HepG2 (cell line): Measurements from ENCODE around the gene GRIK2. TPM values are rescaled to one million over a fixed set of nuclear protein-coding genes. Genes with fewer than 3 reads are reported as not detected.
A peak's percentile ranks its signal among the peaks of the same experiment; 100 is the strongest.

Source experiments
- BHLHE40 ChIP-seq: IDR thresholded peaks from 2 replicates; pipeline ENCODE4 v1.6.1; 2011; ENCODE audit warnings: low read length, improper control_type of control experiment
- DR1 ChIP-seq: sonication (generic); formaldehyde crosslinking; IDR thresholded peaks from 2 replicates; pipeline ENCODE4 v1.8.0; 2021; ENCODE audit warnings: mild to moderate bottlenecking, missing genetic modification reagents, inconsistent platforms
- EEA1 ChIP-seq: sonication (generic); formaldehyde crosslinking; IDR thresholded peaks from 2 replicates; pipeline ENCODE4 v1.5.1; 2020; ENCODE audit warnings: mild to moderate bottlenecking, missing genetic modification reagents, borderline replicate concordance
- ERF ChIP-seq: IDR thresholded peaks from 2 replicates; pipeline ENCODE4 v1.6.1; 2018; ENCODE audit warnings: missing biosample characterization, missing genetic modification reagents
- GATAD2A ChIP-seq: IDR thresholded peaks from 2 replicates; pipeline ENCODE4 v1.6.1; 2016
- KAT2B ChIP-seq: fragments of 150-350 bp; IDR thresholded peaks from 2 replicates; pipeline ENCODE4 v1.6.1; 2014; ENCODE audit warnings: low read depth, low read length, borderline replicate concordance
- MED8 ChIP-seq: sonication (generic); formaldehyde crosslinking; IDR thresholded peaks from 2 replicates; pipeline ENCODE4 v1.8.1; 2023; ENCODE audit warnings: mild to moderate bottlenecking, missing genetic modification reagents; ENCODE audit not compliant: insufficient replicate concordance
- MIER2 ChIP-seq: IDR thresholded peaks from 2 replicates; pipeline ENCODE4 v1.6.1; 2016; ENCODE audit warnings: missing biosample characterization, missing genetic modification reagents
- MIXL1 ChIP-seq: IDR thresholded peaks from 2 replicates; pipeline ENCODE4 v1.6.1; 2016
- PAWR ChIP-seq: sonication (generic); formaldehyde crosslinking; IDR thresholded peaks from 2 replicates; pipeline ENCODE4 v1.4.0; 2020; ENCODE audit warnings: missing genetic modification reagents, mild to moderate bottlenecking, borderline replicate concordance
- RARA ChIP-seq: IDR thresholded peaks from 2 replicates; pipeline ENCODE4 v1.6.1; 2016; ENCODE audit warnings: missing genetic modification reagents, missing compliant biosample characterization
- TEAD2 ChIP-seq: sonication (generic); formaldehyde crosslinking; IDR thresholded peaks from 2 replicates; pipeline ENCODE4 v1.9.0; 2021; ENCODE audit warnings: missing genetic modification reagents
- ZBTB21 ChIP-seq: sonication (generic); formaldehyde crosslinking; IDR thresholded peaks from 2 replicates; pipeline ENCODE4 v1.4.0; 2020; ENCODE audit warnings: missing genetic modification reagents
- ZNF205 ChIP-seq: IDR thresholded peaks from 2 replicates; pipeline ENCODE4 v1.6.1; 2018; ENCODE audit warnings: missing biosample characterization, missing genetic modification reagents
- ZNF3 ChIP-seq: IDR thresholded peaks from 2 replicates; pipeline ENCODE4 v1.7.0; 2017; ENCODE audit warnings: inconsistent platforms
- ZNF552 ChIP-seq: sonication (generic); formaldehyde crosslinking; IDR thresholded peaks from 2 replicates; pipeline ENCODE4 v1.9.0; 2022; ENCODE audit warnings: missing genetic modification reagents, mild to moderate bottlenecking, borderline replicate concordance
- ZNF816 ChIP-seq: sonication (generic); formaldehyde crosslinking; IDR thresholded peaks from 2 replicates; pipeline ENCODE4 v1.8.0; 2022; ENCODE audit warnings: missing genetic modification reagents, mild to moderate bottlenecking, borderline replicate concordance
- ZSCAN9 ChIP-seq: IDR thresholded peaks from 2 replicates; pipeline ENCODE4 v1.6.1; 2016; ENCODE audit warnings: borderline replicate concordance
- polyA plus RNA-seq, 8 experiments: library from polyadenylated mRNA; depleted of rRNA in 3 of 8; stranded (reverse) in 7 of 8; unstranded in 1 of 8; fragments of >200 nt; fragmentation: Illumina TruSeq in 4 of 8; extraction: Trizol in 4 of 8; gene quantifications; 2 replicates each; pipeline versions ENCODE4 v1.2.1 to v1.2.3, GENCODE V29; 2011 to 2016; ENCODE audit warnings: low read depth in 4 of 8, missing spikeins in 1 of 8, mixed read lengths in 1 of 8; ENCODE audit not compliant: insufficient read depth in 1 of 8
- total RNA-seq, 5 experiments: library from RNA; depleted of rRNA; stranded (reverse); fragments of >200 nt; fragmentation: Illumina TruSeq; extraction: Trizol; gene quantifications; 2 replicates each; pipeline ENCODE4 v1.2.3, GENCODE V29; 2016; ENCODE audit warnings: low read depth in 1 of 5
- TF ChIP-seq, protein P1 (sequence below): sonication (generic); formaldehyde crosslinking; IDR thresholded peaks from 2 replicates; pipeline ENCODE4 v1.8.0; 2022; ENCODE audit warnings: missing genetic modification reagents, low read depth, mild to moderate bottlenecking, borderline replicate concordance
- TF ChIP-seq, protein P2 (sequence below): conservative IDR thresholded peaks from 2 replicates; pipeline ENCODE4 v1.6.1; 2018; ENCODE audit warnings: missing genetic modification reagents
- TF ChIP-seq, protein P3 (sequence below): IDR thresholded peaks from 2 replicates; pipeline ENCODE4 v1.6.1; 2016; ENCODE audit warnings: missing biosample characterization, missing genetic modification reagents, low read depth
- TF ChIP-seq, protein P4 (sequence below): fragments of 450-650 bp; IDR thresholded peaks from 2 replicates; pipeline ENCODE4 v1.6.1; 2017; ENCODE audit warnings: mild to moderate bottlenecking
- TF ChIP-seq, protein P5 (sequence below): sonication (generic); formaldehyde crosslinking; IDR thresholded peaks from 2 replicates; pipeline ENCODE4 v1.5.1; 2020; ENCODE audit warnings: missing genetic modification reagents, mild to moderate bottlenecking, borderline replicate concordance

Gene GRIK2
- total and polyA plus RNA-seq, 2 of the 13 experiments (the other 11 are each of a cell fraction or from before 2014, with no cell fraction given) = not detected

DNA sequence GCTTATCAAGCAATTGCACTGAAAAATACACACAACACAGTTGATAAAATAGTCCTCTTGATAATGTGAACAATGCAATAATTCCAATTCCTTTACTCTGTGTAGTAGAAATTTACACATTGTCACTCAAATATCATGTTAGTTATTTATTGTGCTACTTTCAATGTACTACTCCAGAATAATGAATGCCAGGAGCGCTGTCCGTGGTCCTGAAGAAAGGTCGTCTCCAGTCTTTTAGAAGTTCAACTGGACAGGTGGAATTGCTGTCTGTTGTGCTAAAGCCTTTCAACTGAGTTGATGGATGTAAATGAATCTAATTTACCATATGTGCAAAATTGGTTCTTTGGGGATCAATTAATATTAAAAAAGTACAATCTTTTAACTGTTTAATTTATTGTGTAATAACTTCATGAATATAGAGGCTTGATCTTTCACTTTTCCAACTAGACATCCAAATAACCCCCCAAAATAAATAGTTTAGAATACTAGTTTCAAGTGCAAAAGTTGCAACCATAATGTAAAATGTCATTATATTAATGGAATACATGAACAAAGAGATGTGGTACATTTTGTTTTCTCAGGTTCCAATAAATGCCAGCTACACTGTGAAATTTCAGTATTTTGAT lies 3.2 kb downstream of the GRIK2 start (continued):
- no peak for TF ChIP-seq KAT2B
- no peak for TF ChIP-seq ZNF205 (CRISPR knock-in tag)
- TF ChIP-seq PAWR = no peak
- 0 out of 2 replicates have a peak, but pooled peaks have one; percentile 29 for TF ChIP-seq ZNF3 (CRISPR knock-in tag)
- TF ChIP-seq, protein P1, sequence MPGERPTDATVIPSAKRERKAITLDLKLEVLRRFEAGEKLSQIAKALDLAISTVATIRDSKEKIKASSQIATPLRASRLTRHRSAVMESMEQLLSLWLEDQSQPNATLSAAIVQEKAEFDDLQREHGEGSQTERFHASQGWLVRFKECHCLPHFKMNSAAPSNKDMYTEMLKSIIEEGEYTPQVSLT (CRISPR knock-in tag) = no peak
- TF ChIP-seq ZNF552 (CRISPR knock-in tag) = no peak
- peak; percentile 66; the same call in 1 of the 2 replicates for TF ChIP-seq ERF (CRISPR knock-in tag)
- no peak for TF ChIP-seq EEA1 (CRISPR knock-in tag)
- peak; percentile 92 for TF ChIP-seq ZSCAN9 (CRISPR knock-in tag)
- TF ChIP-seq BHLHE40 = no peak
- TF ChIP-seq ZNF816 (CRISPR knock-in tag) = no peak
- TF ChIP-seq, protein P2, sequence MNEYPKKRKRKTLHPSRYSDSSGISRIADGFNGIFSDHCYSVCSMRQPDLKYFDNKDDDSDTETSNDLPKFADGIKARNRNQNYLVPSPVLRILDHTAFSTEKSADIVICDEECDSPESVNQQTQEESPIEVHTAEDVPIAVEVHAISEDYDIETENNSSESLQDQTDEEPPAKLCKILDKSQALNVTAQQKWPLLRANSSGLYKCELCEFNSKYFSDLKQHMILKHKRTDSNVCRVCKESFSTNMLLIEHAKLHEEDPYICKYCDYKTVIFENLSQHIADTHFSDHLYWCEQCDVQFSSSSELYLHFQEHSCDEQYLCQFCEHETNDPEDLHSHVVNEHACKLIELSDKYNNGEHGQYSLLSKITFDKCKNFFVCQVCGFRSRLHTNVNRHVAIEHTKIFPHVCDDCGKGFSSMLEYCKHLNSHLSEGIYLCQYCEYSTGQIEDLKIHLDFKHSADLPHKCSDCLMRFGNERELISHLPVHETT (CRISPR knock-in tag) = 0 out of 2 replicates have a peak, but pooled peaks have one; percentile 49
- TF ChIP-seq TEAD2 (CRISPR knock-in tag) = no peak
- TF ChIP-seq ZBTB21 (CRISPR knock-in tag) = no peak
- TF ChIP-seq RARA (CRISPR knock-in tag) = peak; percentile 43
- TF ChIP-seq GATAD2A (CRISPR knock-in tag) = peak; percentile 13; the same call in 1 of the 2 replicates
- TF ChIP-seq, protein P3, sequence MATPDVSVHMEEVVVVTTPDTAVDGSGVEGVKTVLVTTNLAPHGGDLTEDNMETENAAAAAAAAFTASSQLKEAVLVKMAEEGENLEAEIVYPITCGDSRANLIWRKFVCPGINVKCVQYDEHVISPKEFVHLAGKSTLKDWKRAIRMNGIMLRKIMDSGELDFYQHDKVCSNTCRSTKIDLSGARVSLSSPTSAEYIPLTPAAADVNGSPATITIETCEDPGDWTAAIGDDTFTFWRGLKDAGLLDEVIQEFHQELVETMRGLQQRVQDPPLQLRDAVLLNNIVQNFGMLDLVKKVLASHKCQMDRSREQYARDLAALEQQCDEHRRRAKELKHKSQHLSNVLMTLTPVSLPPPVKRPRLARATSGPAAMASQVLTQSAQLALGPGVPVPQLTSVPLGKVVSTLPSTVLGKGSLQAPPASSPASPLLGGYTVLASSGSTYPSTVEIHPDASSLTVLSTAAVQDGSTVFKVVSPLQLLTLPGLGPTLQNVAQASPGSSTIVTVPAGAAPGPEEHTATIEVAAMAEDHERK = no peak
- TF ChIP-seq, protein P4, sequence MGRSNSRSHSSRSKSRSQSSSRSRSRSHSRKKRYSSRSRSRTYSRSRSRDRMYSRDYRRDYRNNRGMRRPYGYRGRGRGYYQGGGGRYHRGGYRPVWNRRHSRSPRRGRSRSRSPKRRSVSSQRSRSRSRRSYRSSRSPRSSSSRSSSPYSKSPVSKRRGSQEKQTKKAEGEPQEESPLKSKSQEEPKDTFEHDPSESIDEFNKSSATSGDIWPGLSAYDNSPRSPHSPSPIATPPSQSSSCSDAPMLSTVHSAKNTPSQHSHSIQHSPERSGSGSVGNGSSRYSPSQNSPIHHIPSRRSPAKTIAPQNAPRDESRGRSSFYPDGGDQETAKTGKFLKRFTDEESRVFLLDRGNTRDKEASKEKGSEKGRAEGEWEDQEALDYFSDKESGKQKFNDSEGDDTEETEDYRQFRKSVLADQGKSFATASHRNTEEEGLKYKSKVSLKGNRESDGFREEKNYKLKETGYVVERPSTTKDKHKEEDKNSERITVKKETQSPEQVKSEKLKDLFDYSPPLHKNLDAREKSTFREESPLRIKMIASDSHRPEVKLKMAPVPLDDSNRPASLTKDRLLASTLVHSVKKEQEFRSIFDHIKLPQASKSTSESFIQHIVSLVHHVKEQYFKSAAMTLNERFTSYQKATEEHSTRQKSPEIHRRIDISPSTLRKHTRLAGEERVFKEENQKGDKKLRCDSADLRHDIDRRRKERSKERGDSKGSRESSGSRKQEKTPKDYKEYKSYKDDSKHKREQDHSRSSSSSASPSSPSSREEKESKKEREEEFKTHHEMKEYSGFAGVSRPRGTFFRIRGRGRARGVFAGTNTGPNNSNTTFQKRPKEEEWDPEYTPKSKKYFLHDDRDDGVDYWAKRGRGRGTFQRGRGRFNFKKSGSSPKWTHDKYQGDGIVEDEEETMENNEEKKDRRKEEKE = no peak
- peak; percentile 84 for TF ChIP-seq MIXL1
- TF ChIP-seq MED8 (CRISPR knock-in tag) = no peak
- TF ChIP-seq, protein P5, sequence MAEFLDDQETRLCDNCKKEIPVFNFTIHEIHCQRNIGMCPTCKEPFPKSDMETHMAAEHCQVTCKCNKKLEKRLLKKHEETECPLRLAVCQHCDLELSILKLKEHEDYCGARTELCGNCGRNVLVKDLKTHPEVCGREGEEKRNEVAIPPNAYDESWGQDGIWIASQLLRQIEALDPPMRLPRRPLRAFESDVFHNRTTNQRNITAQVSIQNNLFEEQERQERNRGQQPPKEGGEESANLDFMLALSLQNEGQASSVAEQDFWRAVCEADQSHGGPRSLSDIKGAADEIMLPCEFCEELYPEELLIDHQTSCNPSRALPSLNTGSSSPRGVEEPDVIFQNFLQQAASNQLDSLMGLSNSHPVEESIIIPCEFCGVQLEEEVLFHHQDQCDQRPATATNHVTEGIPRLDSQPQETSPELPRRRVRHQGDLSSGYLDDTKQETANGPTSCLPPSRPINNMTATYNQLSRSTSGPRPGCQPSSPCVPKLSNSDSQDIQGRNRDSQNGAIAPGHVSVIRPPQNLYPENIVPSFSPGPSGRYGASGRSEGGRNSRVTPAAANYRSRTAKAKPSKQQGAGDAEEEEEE = no peak
- peak; percentile 98 for TF ChIP-seq MIER2 (CRISPR knock-in tag)
- TF ChIP-seq DR1 = no peak
